NCI-H187 treated with DMSO at 0.1 percent for 48 hours (cell line): ENCODE measurements around the gene RIPOR3.
"Not testable (repeated sequence)": the region's sequence is repeated elsewhere in the genome, so short reads cannot be mapped to it uniquely, and the experiment has no call there.

Source experiments
- DNase-seq: peaks from one replicate; lab custom pipeline; 2025; lab: John Stamatoyannopoulos, UW

Gene RIPOR3

GRCh38 chr20:50572938-50573777, 118.2 kb downstream of the RIPOR3 start:
- DNase-seq = no peak

GRCh38 chr20:50571466-50571865, 119.9 kb downstream of the RIPOR3 start:
- DNase-seq = no peak

DNA sequence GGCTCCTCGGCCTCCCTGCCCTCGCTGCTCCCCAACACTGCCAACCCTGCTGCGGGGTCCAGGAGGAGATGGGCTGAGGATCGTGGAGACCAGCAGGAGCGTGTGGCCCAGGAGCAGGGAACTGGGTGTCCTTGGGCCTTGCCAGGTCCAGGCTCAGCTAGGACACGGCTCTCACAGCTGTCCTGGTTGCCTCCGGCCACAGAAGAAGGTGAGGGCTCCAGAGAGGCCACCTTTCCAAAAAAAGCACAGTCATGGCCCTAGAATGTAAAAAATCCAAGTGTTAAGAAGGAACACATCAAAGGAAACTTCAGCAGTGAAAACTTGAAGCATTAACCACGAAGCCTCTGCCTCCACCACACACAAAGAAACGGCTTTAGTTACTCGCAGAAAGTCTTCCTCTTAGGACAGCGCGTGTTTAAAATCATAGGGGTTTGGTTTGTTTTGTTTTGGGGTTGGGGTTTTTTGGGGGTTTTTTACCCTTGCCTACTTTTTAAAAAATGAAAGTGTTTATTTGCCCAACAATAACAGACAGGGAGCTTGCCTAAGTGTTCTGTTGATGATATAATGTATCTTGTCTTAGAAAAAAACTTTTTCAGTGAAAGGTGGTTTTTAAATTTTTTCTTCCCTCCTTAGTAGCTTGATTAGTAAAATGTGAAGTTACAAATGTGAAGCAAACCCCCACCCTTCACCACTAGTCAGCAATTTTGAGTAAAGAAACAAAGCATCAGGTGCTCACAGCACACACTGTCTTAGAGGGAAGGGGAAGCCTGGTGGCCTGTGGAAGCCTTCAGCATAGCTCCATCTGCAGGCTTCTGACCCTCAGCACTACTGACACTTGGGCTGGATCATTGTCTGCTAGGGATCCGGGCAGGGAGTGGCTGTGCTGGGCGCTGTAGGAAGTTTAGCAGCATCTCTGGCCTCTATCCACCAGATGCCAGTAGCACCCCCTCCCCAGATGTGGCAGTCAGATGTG, 121.2 kb downstream of the RIPOR3 start:
- DNase-seq = no peak

GRCh38 chr20:50569487-50569863, 121.9 kb downstream of the RIPOR3 start:
- not testable (repeated sequence) for DNase-seq

DNA sequence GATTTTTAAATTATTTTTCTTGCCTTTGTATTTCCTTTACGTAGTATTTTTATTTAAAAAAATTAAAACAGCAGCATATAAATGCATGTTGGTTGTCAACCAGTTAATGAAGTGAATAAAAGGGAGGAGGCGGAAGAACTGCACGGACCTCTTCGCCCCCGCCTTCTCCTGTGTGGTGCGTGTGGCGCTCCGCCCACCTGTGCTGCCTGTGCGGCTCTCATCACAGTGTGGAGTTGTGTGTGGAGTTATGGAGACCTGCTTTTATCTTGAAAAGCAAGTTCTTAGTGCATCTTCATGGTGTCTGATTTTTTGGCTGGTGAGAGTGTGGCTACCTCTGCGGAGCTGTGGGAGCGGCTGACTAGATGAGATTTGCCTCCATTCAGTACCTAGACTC, 122.8 kb downstream of the RIPOR3 start:
- no peak for DNase-seq

DNA sequence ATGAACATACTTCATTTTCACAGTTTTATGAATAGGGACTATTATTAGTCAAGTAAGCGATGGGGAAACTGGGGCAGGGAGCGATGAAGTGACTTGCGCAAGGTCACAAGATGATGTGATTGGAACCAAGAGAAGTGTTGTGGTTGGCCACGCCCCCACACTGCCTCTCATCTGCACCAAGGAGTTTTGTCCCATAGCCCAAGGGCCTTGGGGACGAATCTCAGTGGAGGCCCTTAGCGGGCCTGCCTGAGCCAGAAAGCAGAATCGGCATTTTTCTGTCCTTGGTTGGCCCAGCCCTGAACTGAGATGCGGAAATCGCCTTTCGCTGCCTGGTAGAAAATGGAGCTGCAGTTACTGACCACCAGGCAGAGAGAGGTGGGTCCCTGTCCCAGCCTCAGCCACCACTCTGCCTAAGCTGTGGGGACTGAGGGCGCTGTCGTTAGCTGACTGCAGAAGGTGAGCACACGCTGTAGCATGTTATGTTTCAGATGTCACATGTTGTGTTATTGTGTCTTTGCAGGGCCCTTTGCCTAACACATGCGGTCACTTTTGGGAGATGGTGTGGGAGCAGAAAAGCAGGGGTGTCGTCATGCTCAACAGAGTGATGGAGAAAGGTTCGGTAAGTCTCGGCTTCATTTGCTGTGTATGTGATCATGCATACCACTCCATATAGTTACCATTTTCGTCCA, 123.3 kb downstream of the RIPOR3 start:
- no peak for DNase-seq

- DNase-seq = no peak
Observed at GRCh38 chr20:50565871-50566270, 125.5 kb downstream of the RIPOR3 start.

- no peak for DNase-seq
Observed at GRCh38 chr20:50565383-50565782, 126.0 kb downstream of the RIPOR3 start.

DNA sequence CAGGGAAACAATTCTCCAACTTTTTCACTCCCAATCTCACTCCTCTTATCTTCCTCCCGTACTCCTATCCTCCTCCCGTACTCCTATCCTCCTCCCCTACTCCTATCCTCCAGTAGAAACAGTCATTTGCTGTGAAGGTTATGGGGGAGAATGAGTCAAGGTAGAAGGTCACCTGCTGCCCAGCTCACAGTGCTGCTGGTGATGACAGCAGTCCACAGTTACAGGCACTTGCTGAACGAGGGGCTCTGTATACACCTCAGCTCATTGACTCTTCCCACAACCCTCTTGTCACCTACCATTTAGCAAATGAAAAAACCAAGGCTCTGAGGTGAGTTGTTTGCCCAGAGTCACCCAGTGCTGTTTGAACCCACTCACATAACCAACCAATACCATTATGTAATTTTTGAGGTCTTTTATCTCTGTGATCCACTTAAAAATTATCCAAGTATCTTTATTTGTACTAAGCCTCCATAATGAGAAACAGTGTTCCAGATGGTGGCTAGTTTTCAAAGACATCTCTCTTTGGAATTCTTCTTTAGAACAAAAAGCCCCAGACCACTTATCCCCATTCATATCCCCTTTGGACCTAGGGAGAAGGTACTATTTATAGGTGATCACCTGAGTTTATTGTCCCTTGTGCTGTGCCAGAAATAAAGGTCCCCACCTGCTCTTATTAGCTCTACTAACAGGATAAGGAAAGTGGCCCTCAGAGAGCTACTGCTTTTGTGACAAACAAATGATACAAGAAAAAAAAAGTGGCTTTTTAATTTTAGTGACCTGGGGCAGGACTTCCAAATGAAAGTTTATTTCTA, 128.0 kb downstream of the RIPOR3 start:
- peak; percentile 95 for DNase-seq

DNA sequence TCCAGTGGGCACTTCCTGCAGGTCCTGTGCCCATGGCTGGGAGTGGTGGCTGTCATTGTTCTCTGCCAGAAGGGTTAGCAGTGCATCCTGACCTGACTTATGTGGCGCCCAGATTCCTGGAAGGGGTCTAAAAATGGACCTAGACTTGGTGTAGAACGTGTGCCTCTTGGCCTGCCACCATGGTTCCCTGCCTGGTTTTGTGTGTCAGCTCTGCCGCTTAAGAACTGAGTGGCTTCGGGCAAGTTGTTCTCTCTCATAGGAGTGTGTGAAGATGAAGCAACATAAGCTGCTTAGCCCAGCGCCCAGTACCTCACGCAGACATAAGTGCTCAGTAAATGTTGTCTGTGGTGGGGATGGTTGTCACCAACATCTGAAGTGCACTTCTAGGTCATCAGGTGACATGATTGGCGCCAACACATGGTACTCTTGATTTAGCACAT, 129.1 kb downstream of the RIPOR3 start:
- peak; percentile 86 for DNase-seq

DNA sequence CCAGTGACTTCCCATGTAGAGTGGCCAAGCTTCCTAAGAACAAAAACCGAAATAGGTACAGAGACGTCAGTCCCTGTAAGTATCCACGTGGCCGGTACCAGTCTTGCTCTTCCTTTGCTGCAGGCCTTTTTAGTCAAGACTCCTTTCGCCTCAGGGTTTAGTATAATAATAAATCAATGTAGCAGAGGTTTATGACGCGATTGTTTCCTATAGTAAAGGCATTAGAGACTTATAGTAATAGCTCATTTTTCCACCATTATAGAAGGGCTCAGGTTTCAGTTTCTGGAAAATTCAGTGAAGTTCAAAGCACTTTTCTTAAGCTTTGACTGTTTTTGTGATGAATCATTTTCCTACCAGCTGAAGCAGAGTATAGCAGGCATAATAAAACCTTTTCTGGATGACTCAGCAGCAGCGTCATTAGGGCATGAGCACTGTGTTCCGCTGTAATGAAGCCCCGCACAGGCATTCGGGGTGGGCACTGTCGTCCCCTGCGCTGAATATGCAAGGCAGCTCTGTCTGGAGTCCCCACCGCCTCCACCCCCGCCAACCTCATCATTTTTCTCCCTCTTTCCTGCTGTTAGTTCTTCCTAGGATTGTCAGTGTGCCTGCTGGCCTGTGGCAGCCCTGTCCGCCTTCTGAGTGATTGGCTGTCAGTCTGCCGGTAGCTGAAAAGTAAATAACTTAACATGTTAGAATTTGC, 129.8 kb downstream of the RIPOR3 start:
- DNase-seq = no peak

GRCh38 chr20:50560867-50561266, 130.5 kb downstream of the RIPOR3 start:
- no peak for DNase-seq

DNA sequence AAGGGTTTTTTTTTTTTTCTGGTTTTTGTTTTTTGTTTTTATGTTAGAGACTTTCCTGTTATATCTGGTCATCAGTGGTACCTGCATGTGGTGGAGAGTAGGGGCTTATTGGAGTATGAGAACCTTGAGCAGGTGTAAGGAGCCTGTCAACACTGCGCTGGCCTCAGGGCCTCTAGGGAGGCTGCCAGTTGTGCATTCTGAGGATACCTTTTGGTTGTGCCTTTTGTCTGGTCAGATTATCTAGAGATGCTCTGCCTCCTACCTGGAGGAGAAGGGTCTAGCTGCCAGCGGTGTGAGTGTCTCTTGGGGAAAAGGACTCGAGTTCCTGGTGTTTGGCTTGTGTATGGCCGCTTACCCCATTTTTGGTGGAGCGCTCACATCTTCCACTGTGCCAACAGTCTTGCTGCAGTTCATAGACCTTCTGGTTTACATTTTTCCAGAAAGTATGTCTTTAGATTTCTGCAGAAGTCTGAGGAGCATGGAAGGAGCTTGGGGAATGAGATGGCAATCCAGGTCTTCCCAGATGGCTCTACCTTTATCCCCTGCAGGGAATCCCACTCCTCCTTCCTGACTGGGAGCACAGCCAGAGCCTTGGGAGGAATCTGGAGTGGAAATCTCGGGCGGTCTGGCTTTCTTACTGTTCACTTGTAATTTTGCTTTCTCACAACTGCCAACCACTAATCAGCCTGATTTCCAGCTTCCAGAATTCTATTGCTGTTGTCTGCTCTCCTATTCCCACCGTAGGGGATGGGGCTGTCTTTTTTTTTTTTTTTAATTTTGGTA, 131.3 kb downstream of the RIPOR3 start:
- no peak for DNase-seq

- DNase-seq = no peak
Observed at GRCh38 chr20:50559149-50559548, 132.2 kb downstream of the RIPOR3 start.

DNA sequence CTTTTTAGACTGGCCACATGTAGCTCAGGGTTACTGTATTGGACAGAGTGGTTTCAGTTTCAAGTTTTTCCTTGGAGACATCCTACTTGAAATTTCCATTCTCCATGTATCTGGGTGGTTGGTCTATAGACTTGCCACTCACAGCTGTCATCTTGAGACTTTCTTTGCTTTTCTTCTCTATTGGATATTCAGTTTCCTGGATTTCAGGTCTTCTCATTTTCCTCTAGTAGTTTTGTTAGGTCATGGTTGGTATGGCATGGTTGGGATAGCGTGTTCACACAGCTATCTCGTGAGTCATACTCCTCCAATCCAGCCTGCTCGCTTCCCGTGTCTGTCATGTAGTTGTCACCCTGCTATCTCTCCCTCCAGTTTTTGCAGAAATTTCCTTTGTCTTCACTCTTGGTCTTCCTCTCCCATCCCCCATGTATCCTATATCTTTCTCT, 132.8 kb downstream of the RIPOR3 start:
- no peak for DNase-seq

DNA sequence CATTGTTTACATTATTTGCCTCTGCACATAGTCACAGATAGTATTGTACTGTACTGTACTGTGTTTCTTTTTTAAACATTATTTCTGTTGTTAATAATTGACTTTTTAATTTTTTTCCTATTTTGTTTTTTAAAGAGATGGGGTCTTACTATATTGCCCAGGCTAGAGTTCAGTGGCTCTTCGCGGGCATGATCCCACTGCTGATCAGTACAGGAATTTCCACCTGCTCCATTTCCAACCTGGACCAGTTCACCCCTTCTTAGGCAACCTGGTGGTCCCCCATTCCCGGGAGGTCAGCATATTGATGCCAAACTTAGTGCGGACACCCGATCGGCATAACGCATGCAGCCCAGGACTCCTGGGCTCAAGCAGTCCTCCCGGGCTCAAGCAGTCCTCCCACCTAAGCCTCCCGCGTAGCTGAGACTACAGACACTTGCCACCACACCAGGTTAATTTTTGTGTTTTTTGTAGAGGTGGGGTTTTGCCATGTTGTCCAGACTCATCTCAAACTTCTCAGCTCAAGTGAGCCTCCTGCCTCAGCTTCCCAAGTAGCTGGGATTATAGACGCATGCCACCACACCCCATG, 133.7 kb downstream of the RIPOR3 start:
- DNase-seq = no peak

DNA sequence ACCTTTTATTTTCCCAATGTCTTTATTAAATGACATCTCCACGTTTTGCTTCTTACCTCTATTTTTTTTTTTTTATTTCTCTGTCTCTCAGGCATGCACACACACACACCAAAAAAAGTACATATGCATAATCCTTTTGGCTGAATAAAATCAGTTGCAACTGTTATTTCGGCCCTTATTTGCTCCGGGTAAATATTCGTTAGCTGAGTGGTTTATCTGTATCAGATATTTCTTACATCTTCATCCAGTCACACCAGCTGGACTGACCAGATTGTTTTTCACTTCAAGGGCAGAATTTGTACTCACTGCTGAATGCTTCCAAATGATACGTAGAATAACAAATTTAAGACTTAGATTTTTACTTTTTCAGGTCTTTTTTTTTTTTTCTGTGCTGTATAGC, 135.7 kb downstream of the RIPOR3 start:
- no peak for DNase-seq

DNA sequence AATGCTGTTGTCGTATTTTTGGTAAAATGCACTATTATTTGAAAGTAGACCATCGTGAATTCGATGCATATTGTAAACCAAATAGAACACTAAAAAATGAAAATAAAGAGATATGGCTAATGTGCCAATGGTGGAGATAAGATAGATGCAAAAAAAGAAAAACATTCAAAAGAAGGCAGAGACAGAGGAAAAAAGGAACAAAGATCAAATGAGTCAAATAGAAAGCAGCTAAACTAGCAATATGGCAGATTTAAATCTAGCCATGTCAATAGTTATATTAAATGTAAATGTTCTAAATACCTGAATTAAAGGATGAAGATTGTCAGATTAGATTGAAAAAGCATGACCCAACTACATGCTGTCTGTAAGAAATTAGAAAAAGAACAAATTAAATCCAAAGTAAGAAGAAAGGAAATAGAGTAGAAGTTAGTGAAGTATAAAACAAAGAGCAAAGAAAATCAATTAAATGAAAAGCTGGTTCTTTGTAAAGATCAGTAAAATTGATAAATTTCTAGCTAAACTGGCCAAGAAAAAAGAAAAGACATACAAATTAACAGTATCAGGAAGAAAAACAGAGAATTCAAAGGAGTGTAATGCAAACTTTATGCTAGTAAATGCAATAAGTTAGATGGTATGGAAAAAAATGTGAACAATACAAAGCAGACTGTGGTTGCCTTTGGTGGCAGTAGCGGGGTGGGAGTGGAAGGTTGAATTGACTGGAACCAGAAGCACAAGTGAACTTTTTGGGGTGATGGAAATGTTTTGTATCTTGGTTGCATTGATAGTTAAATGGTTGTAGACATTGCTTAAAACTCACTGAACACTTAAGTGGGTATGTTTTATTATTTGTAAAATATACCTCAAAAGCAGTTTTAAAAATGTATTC, 136.4 kb downstream of the RIPOR3 start:
- no peak for DNase-seq

- DNase-seq = no peak
Observed at GRCh38 chr20:50552979-50553378, 138.4 kb downstream of the RIPOR3 start.
